ENCODE results near the gene OR1D2.

GRCh38 chr17:3104322-3104721 lies at the start of gene OR1D2:
- TF ChIP-seq CTCF (IDR thresholded peaks at IDR 0.05) (no peak), EZH2 (IDR thresholded peaks at IDR 0.05; ENCODE audit: borderline replicate concordance, insufficient read depth, low read depth, low read length, poor library complexity, severe bottlenecking) (no peak)
